Loucy (cell line): ENCODE measurements around the gene GLRX.

Experiments used
- H2AFZ ChIP-seq: fragments of 200-600 bp; sonication (generic); 2 replicates; pipeline ENCODE4 v1.6.0; 2016; ENCODE audit warnings: antibody characterized with exemption, mild to moderate bottlenecking, low read length, moderate library complexity
- H3F3A ChIP-seq: fragments of 200-600 bp; 2 replicates; pipeline ENCODE4 v1.6.0; 2016; ENCODE audit warnings: antibody characterized with exemption, low read depth, mild to moderate bottlenecking
- H3K27me3 ChIP-seq: fragments of 200-600 bp; sonication (generic); 2 replicates; pipeline ENCODE4 v1.6.1; 2014; ENCODE audit warnings: low read length, mild to moderate bottlenecking; ENCODE audit not compliant: insufficient read depth, poor library complexity, severe bottlenecking
- H3K36me3 ChIP-seq: fragments of 200-600 bp; sonication (generic); 2 replicates; pipeline ENCODE4 v1.6.1; 2016; ENCODE audit warnings: low read length; ENCODE audit not compliant: insufficient read depth
- H3K4me1 ChIP-seq: fragments of 200-600 bp; sonication (generic); 2 replicates; pipeline ENCODE4 v1.5.1; 2014; ENCODE audit warnings: low read length, mild to moderate bottlenecking; ENCODE audit not compliant: insufficient read depth, poor library complexity, severe bottlenecking
- H3K4me2 ChIP-seq: fragments of 200-600 bp; sonication (generic); 2 replicates; pipeline ENCODE4 v1.6.0; 2014; ENCODE audit warnings: antibody characterized with exemption, low read length, low read depth, mild to moderate bottlenecking; ENCODE audit not compliant: poor library complexity, severe bottlenecking
- H3K4me3 ChIP-seq: fragments of 200-600 bp; sonication (generic); 2 replicates; pipeline ENCODE4 v1.5.1; 2014; ENCODE audit warnings: low read length, mild to moderate bottlenecking, mixed read lengths; ENCODE audit not compliant: poor library complexity, severe bottlenecking
- H3K79me2 ChIP-seq: fragments of 200-600 bp; sonication (generic); 2 replicates; pipeline ENCODE4 v1.6.1; 2014; ENCODE audit warnings: low read length; ENCODE audit not compliant: insufficient read depth
- H3K9ac ChIP-seq: fragments of 200-600 bp; sonication (generic); 2 replicates; pipeline ENCODE4 v1.6.0; 2014; ENCODE audit warnings: mild to moderate bottlenecking, low read depth, low read length, moderate library complexity; ENCODE audit not compliant: poor library complexity, severe bottlenecking
- H3K9me2 ChIP-seq: fragments of 200-600 bp; sonication (generic); replicated peaks from 2 replicates; pipeline ENCODE4 v1.6.1; 2016; ENCODE audit warnings: low read depth, low read length, mixed read lengths
- H3K9me3 ChIP-seq: fragments of 200-600 bp; sonication (generic); 2 replicates; pipeline ENCODE4 v1.6.1; 2014; ENCODE audit warnings: mild to moderate bottlenecking, antibody characterized with exemption, low read length, low read depth; ENCODE audit not compliant: insufficient read depth
- H4K20me1 ChIP-seq: fragments of 200-600 bp; sonication (generic); 2 replicates; pipeline ENCODE4 v1.6.0; 2014; ENCODE audit warnings: antibody characterized with exemption, low read length, mild to moderate bottlenecking; ENCODE audit not compliant: insufficient read depth, poor library complexity, severe bottlenecking
- CTCF ChIP-seq: fragments of 200-600 bp; sonication (generic); conservative IDR thresholded peaks from 2 replicates; pipeline ENCODE4 v1.5.1; 2014; ENCODE audit warnings: mild to moderate bottlenecking, antibody characterized with exemption, low read length
- EZH2phosphoT487 ChIP-seq: fragments of 200-600 bp; IDR thresholded peaks from 2 replicates; pipeline ENCODE4 v1.6.1; 2018; ENCODE audit warnings: antibody characterized with exemption, mild to moderate bottlenecking, moderate library complexity, borderline replicate concordance

GLRX gene

GRCh38 chr5:95780597-95780996, 41.9 kb downstream of the GLRX start:
- Histone ChIP-seq H3K9me3 (no peaks in the 10 kb centered on the region), H3K79me2 (no peaks in the 10 kb centered on the region), H4K20me1 (no peaks in the 10 kb centered on the region), H3K27me3 (no peaks in the 10 kb centered on the region), H2AFZ (no peak overlapping the region), H3K4me2 (no peak overlapping the region), H3K9ac (no peak overlapping the region), H3F3A (no peaks in the 10 kb centered on the region), H3K36me3 (peaks cover 20% of the 10 kb centered on the region; the same call in 1 of the 2 replicates), H3K4me1 (peaks cover 12% of the 10 kb centered on the region), H3K4me3 (no peak overlapping the region), H3K9me2 (no peaks in the 10 kb centered on the region)
- TF ChIP-seq EZH2phosphoT487 (no peak), CTCF (no peak)

DNA sequence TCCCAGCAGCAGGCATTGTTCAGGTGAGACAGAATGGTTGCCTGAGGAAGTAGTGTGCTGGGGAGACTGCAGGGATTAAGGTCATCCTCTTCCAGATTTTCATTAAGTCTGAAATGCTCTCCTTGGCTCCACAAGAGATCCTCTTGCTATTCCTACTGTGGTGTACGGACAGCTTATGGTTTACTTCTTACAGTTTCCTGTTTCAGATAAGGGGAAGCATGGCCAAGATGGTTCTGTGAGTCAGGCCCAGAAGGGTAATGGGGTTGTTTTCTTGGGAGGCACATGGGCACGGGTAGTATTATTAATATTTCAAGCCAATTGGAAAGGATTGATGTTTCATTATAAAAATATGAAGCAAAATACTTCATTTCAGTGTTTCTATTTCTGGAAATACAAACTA, 42.9 kb downstream of the GLRX start:
- TF ChIP-seq EZH2phosphoT487: no peak
- no peak for TF ChIP-seq CTCF
- H3K4me3 ChIP-seq: no peak overlapping the region
- no peaks in the 10 kb centered on the region for H3K9me3 ChIP-seq
- H3K4me1 ChIP-seq: peaks cover 12% of the 10 kb centered on the region
- H3K79me2 ChIP-seq: no peaks in the 10 kb centered on the region
- no peaks in the 10 kb centered on the region for H3F3A ChIP-seq
- H3K9me2 ChIP-seq: no peaks in the 10 kb centered on the region
- no peaks in the 10 kb centered on the region for H3K27me3 ChIP-seq
- H2AFZ ChIP-seq: no peak overlapping the region
- peaks cover 15% of the 10 kb centered on the region; the same call in 1 of the 2 replicates for H3K36me3 ChIP-seq
- no peaks in the 10 kb centered on the region for H4K20me1 ChIP-seq
- H3K4me2 ChIP-seq: peak overlapping the region; percentile 10
- no peak overlapping the region for H3K9ac ChIP-seq

DNA sequence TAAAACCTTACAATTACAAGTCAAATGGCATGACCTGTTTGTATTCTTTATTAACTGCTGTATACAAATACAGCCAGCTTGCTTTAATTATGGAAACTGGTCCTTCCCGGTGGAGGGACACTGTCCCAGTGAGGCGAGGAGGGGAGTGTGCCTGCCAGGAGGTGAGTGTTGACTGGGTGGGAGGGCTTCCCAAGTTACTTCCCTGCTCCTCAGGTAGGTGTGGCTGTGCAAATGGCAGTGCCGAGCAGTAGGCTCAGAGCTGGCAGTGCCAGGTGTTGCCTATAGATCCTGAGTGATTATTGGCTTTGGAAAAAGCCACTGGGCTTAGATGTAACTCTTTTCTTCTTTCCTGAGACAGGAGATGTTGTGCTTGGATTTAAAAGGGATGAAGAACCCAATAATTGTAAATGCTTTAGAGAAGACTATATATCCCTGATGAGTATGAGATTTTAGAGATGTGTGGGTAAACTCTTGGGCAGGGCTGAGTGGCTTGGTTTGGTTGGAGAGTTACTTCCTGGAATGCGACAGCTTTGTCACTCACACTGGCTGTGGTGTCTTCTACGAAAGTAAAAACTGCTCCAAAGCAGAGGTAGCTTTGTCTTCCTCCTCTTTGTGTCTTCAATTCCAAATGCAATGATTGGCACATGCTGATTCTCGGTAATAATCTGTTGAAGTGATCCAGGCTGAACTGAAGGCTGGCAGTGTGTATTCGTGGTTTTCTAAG, 43.7 kb downstream of the GLRX start:
- Histone ChIP-seq H3F3A (no peaks in the 10 kb centered on the region; the same call in 1 of the 2 replicates), H3K4me3 (no peak overlapping the region), H3K4me2 (peak overlapping the region; percentile 10), H4K20me1 (no peaks in the 10 kb centered on the region), H3K79me2 (no peaks in the 10 kb centered on the region), H3K9me2 (no peaks in the 10 kb centered on the region), H3K27me3 (no peaks in the 10 kb centered on the region), H2AFZ (no peak overlapping the region), H3K9ac (no peak overlapping the region), H3K9me3 (no peaks in the 10 kb centered on the region), H3K4me1 (peaks cover 15% of the 10 kb centered on the region), H3K36me3 (peaks cover 9% of the 10 kb centered on the region; the same call in 1 of the 2 replicates)
- TF ChIP-seq EZH2phosphoT487: no peak
- TF ChIP-seq CTCF: no peak
